ENCODE results near the gene PDIK1L.

Gene PDIK1L

DNA sequence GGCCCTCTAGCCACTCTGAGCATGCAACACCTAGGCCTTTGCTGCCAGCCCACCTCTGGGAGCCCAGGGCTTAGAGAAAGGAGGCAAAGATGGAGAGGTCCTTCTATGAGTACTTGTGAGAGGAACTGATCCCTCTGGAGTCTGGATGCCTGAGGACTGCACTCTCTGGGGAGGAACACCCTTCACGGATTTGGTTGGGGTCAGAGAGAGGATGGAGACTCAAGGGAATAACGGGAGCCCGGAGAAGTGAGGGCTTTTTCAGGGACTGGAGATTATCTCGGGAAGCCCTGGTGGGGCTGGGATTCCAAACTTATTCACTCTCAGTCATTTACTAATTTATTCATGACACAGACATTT, 57.6 kb downstream of the PDIK1L start:
- Mint-ChIP-seq H3K9me3 (no peaks in the 10 kb centered on the region), H3K4me3 (peak overlapping the region; percentile 87 to 89), H3K4me1 (ENCODE audit: low read depth in 2 of 2) (peaks cover 15 to 28% of the 10 kb centered on the region in 2 donors), H3K27me3 (peaks cover 0 to 10% of the 10 kb centered on the region in 2 donors), H3K36me3 (ENCODE audit: insufficient read depth) (peaks cover 5% of the 10 kb centered on the region), H3K27ac (peak overlapping the region; percentile 84 to 89)
- DNase-seq (no peak), ATAC-seq (replicated peaks) (no peak)

GRCh38 chr1:26169669-26170471, 58.2 kb downstream of the PDIK1L start, which contains the start of gene ZNF593:
ZNF593 (plus strand) TSS chr1:26169908; CDS start chr1:26169984, 76 bp downstream.
- H3K27ac Mint-ChIP-seq = peak within 1 kb of the TSS; percentile 84 to 89
- peak; percentile 89 for ATAC-seq (replicated peaks)

GRCh38 chr1:26170472-26170821, 58.8 kb downstream of the PDIK1L start:
- no peak for ATAC-seq (replicated peaks)
- Mint-ChIP-seq H3K9me3 (no peaks in the 10 kb centered on the region), H3K27me3 (no peaks in the 10 kb centered on the region), H3K4me3 (peak overlapping the region; percentile 87 to 89), H3K27ac (peak overlapping the region; percentile 84 to 89), H3K4me1 (ENCODE audit: low read depth in 2 of 2) (peaks cover 15 to 23% of the 10 kb centered on the region in 2 donors), H3K36me3 (ENCODE audit: insufficient read depth) (peaks cover 5% of the 10 kb centered on the region)
- no peak for DNase-seq

More at GRCh38 chr1:26169669-26170471, 58.2 kb downstream of the PDIK1L start, which contains the start of gene ZNF593:
- Mint-ChIP-seq H3K36me3 (ENCODE audit: insufficient read depth) (peaks cover 5% of the 10 kb centered on the region), H3K27me3 (peaks cover 0 to 4% of the 10 kb centered on the region in 2 donors), H3K4me1 (ENCODE audit: low read depth in 2 of 2) (peaks cover 15 to 26% of the 10 kb centered on the region in 2 donors), H3K9me3 (no peaks in the 10 kb centered on the region), H3K4me3 (peak within 1 kb of the TSS; percentile 87 to 89)
- peak; percentile 82 to 85 (median 83) for DNase-seq

DNA sequence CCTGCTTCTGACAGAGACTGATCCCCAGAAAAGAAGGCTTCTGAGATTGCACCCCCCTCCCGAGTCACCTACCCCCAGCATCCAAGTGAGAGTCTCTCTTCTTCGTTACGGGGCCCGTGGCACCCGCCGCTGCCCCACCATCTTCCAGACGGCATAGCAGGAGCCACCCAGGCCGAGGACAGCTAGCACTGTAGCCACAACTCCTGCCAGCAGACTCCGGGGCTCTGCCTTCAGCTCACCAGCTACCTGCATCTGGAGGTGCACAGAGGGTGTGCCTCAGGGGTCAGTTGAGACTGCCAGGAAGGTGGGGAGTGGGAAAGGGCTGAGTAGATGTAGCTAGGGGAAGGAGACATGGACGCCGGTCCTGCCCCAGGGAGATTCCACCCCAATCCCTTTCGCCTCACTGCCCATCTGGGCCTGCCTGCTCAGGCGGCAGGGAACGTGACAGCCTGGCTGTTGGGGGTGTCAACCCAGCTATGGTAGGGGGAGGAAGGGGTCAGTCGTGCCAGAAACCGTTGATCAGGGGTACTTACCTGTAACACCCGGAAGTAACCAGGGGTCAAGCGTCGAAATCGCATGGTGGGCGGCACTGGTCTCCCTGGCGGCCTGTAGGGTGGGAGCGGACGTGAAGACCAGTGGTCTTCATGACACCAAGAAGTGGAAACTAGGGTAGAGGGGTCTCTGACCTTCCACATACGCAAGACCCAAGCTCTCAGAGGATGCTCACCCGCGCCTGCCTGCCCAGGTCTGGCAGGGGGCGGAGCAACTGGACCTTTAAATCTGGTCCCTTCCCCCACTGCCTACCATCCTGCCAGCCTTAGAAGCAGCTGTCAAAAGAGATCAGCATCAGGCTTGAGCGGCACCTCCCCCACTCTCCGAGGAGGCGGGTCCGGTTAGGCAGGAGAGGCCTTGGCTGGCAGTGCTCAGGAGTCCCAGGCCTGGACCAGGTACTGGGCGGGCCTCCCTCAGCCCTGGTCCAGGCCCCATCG, 59.8 kb downstream of the PDIK1L start, which contains the start of gene ZNF593OS:
TSS of gene ZNF593OS (minus strand) at position 749 of the 989 bp plus-strand sequence. CDS start at position 578, 171 bp downstream.
- Mint-ChIP-seq H3K4me3 (peak within 1 kb of the TSS; percentile 87 to 89), H3K27ac (peak within 1 kb of the TSS; percentile 84 to 89), H3K27me3 (no peaks in the 10 kb centered on the region), H3K9me3 (no peaks in the 10 kb centered on the region), H3K4me1 (ENCODE audit: low read depth in 2 of 2) (peaks cover 15 to 23% of the 10 kb centered on the region in 2 donors), H3K36me3 (ENCODE audit: insufficient read depth) (peaks cover 5% of the 10 kb centered on the region)
- no peak for DNase-seq
- no peak for ATAC-seq (replicated peaks)
